Naive B cell (primary cell): ENCODE data around the gene FDPS. TPM values are rescaled to one million over a fixed set of nuclear protein-coding genes. Genes with fewer than 3 reads are reported as not detected.
"Not testable (repeated sequence)": the region's sequence is repeated elsewhere in the genome, so short reads cannot be mapped to it uniquely, and the experiment has no call there.

Experiments used
- ATAC-seq, 2 donors: fragments of 150-1000 bp; cut with Tn5 transposase; 2 replicates each; pipeline ENCODE4 v1.10.0; 2021; ENCODE audit warnings: low read depth in 2 of 2, mild to moderate bottlenecking in 2 of 2, moderate library complexity in 2 of 2
- DNase-seq: peaks from one replicate; pipeline ENCODE4 v3.0.0; 2022
- H3K27ac Mint-ChIP-seq, 6 donors: one replicate each; pipeline ENCODE4 v1.8.0; 2020 to 2022; ENCODE audit warnings: mild to moderate bottlenecking in 6 of 6, mixed read lengths in 6 of 6, moderate library complexity in 5 of 6, inconsistent platforms in 2 of 6
- H3K27me3 Mint-ChIP-seq, 3 donors: one replicate each; pipeline ENCODE4 v1.8.0; 2021 to 2022; ENCODE audit warnings: mixed read lengths in 3 of 3, mild to moderate bottlenecking in 1 of 3
- H3K36me3 Mint-ChIP-seq, 2 donors: one replicate each; pipeline ENCODE4 v1.8.0; 2020 to 2022; ENCODE audit warnings: mixed read lengths in 2 of 2, inconsistent platforms in 1 of 2, mild to moderate bottlenecking in 1 of 2
- H3K4me1 Mint-ChIP-seq, 3 donors: one replicate each; pipeline ENCODE4 v1.8.0; 2020 to 2022; ENCODE audit warnings: mixed read lengths in 3 of 3, inconsistent platforms in 1 of 3, mild to moderate bottlenecking in 1 of 3, moderate library complexity in 1 of 3
- H3K4me3 Mint-ChIP-seq, 8 donors: one replicate each; pipeline ENCODE4 v1.8.0; 2020 to 2022; ENCODE audit warnings: mild to moderate bottlenecking in 8 of 8, mixed read lengths in 8 of 8, moderate library complexity in 8 of 8, inconsistent platforms in 2 of 8
- H3K9me3 Mint-ChIP-seq, 7 donors: one replicate each; pipeline ENCODE4 v1.8.0; 2020 to 2022; ENCODE audit warnings: mixed read lengths in 7 of 7, mild to moderate bottlenecking in 5 of 7, inconsistent platforms in 2 of 7, moderate library complexity in 1 of 7
- polyA plus RNA-seq, 6 donors: library from polyadenylated mRNA; unstranded; fragments of 300-500 nt; fragmentation: Illumina TruSeq; gene quantifications; one replicate each; pipeline ENCODE4 v1.2.3, GENCODE V29; 2021; ENCODE audit warnings: low read depth in 6 of 6

FDPS gene
- polyA plus RNA-seq, 6 donors from 2014 or later = 99.4 to 187 (median 117) TPM

GRCh38 chr1:155324717-155325602, 16.3 kb downstream of the FDPS start:
- no peaks in the 10 kb centered on the region for H3K36me3 Mint-ChIP-seq
- H3K4me3 Mint-ChIP-seq = peak overlapping the region; percentile 80 to 94 (median 89)
- no peak for DNase-seq
- no peaks in the 10 kb centered on the region for H3K9me3 Mint-ChIP-seq
- peak overlapping the region in 3 of 6 donors; percentile 10 to 87 (median 77) for H3K27ac Mint-ChIP-seq
- H3K4me1 Mint-ChIP-seq = peaks cover 26 to 42% (median 36%) of the 10 kb centered on the region in 3 donors
- ATAC-seq = no peak
- H3K27me3 Mint-ChIP-seq = no peaks in the 10 kb centered on the region

- Mint-ChIP-seq H3K27ac (peak overlapping the region in 2 of 6 donors; percentile 21 to 35), H3K9me3 (no peaks in the 10 kb centered on the region), H3K36me3 (peaks cover 0 to 3% of the 10 kb centered on the region in 2 donors), H3K4me1 (peaks cover 21 to 36% (median 30%) of the 10 kb centered on the region in 3 donors), H3K27me3 (no peaks in the 10 kb centered on the region), H3K4me3 (peak overlapping the region; percentile 57 to 88 (median 80))
- no peak for DNase-seq
- ATAC-seq = no peak
Measured at GRCh38 chr1:155325603-155325893, 16.9 kb downstream of the FDPS start.

GRCh38 chr1:155326020-155326526, 17.4 kb downstream of the FDPS start:
- H3K9me3 Mint-ChIP-seq = no peaks in the 10 kb centered on the region
- H3K4me1 Mint-ChIP-seq = peaks cover 21 to 35% (median 25%) of the 10 kb centered on the region in 3 donors
- H3K36me3 Mint-ChIP-seq = peaks cover 0 to 8% of the 10 kb centered on the region in 2 donors
- H3K27ac Mint-ChIP-seq = peak overlapping the region in 3 of 6 donors; percentile 24 to 35 (median 27)
- DNase-seq = no peak
- H3K4me3 Mint-ChIP-seq = peak overlapping the region; percentile 55 to 87 (median 72)
- H3K27me3 Mint-ChIP-seq = no peaks in the 10 kb centered on the region
- ATAC-seq = no peak

- Mint-ChIP-seq H3K4me3 (peak overlapping the region in 4 of 8 donors; percentile 40 to 86 (median 63)), H3K4me1 (peaks cover 22 to 34% (median 24%) of the 10 kb centered on the region in 3 donors), H3K27me3 (no peaks in the 10 kb centered on the region), H3K27ac (peak overlapping the region in 1 of 6 donors; percentile 24), H3K9me3 (no peaks in the 10 kb centered on the region), H3K36me3 (peaks cover 0 to 11% of the 10 kb centered on the region in 2 donors)
- DNase-seq (no peak), ATAC-seq (no peak)
Measured at GRCh38 chr1:155326631-155327037, 18.0 kb downstream of the FDPS start.

- Mint-ChIP-seq H3K9me3 (no peaks in the 10 kb centered on the region), H3K36me3 (peaks cover 0 to 11% of the 10 kb centered on the region in 2 donors), H3K27ac (peak overlapping the region in 3 of 6 donors; percentile 7 to 38 (median 16)), H3K4me1 (peaks cover 14 to 25% (median 22%) of the 10 kb centered on the region in 3 donors), H3K4me3 (peak overlapping the region in 1 of 8 donors; percentile 80), H3K27me3 (no peaks in the 10 kb centered on the region)
- no peak for ATAC-seq
- no peak for DNase-seq
Measured at GRCh38 chr1:155327981-155328380, 19.3 kb downstream of the FDPS start.

- peak overlapping the region in 1 of 8 donors; percentile 27 for H3K4me3 Mint-ChIP-seq
Measured at GRCh38 chr1:155328856-155329255, 20.2 kb downstream of the FDPS start.

GRCh38 chr1:155329980-155330598, 21.4 kb downstream of the FDPS start:
- Mint-ChIP-seq H3K36me3 (peaks cover 3 to 11% of the 10 kb centered on the region in 2 donors), H3K27ac (peak overlapping the region in 3 of 6 donors; percentile 18 to 70 (median 47)), H3K4me1 (peaks cover 12 to 14% (median 14%) of the 10 kb centered on the region in 3 donors), H3K4me3 (no peak overlapping the region), H3K27me3 (no peaks in the 10 kb centered on the region), H3K9me3 (no peaks in the 10 kb centered on the region)
- ATAC-seq = no peak
- no peak for DNase-seq

More at GRCh38 chr1:155328856-155329255, 20.2 kb downstream of the FDPS start:
- peaks cover 0 to 11% of the 10 kb centered on the region in 2 donors for H3K36me3 Mint-ChIP-seq
- peaks cover 12 to 25% (median 22%) of the 10 kb centered on the region in 3 donors for H3K4me1 Mint-ChIP-seq
- not testable (repeated sequence) for ATAC-seq, H3K27me3 Mint-ChIP-seq, DNase-seq, H3K9me3 Mint-ChIP-seq
- peak overlapping the region in 1 of 6 donors; percentile 85 for H3K27ac Mint-ChIP-seq

GRCh38 chr1:155334962-155335361, 26.3 kb downstream of the FDPS start:
- peaks cover 9 to 41% of the 10 kb centered on the region in 2 donors for H3K36me3 Mint-ChIP-seq
- H3K27me3 Mint-ChIP-seq = no peaks in the 10 kb centered on the region

GRCh38 chr1:155339515-155340097, 30.9 kb downstream of the FDPS start:
- Mint-ChIP-seq H3K36me3 (peaks cover 25 to 55% of the 10 kb centered on the region in 2 donors), H3K27me3 (no peaks in the 10 kb centered on the region), H3K4me1 (peaks cover 0 to 4% (median 0%) of the 10 kb centered on the region in 3 donors), H3K9me3 (no peaks in the 10 kb centered on the region), H3K27ac (peak overlapping the region in 1 of 6 donors; percentile 82), H3K4me3 (no peak overlapping the region)
- DNase-seq (no peak), ATAC-seq (no peak)

More at GRCh38 chr1:155334962-155335361, 26.3 kb downstream of the FDPS start:
- H3K4me1 Mint-ChIP-seq = peaks cover 3 to 12% (median 8%) of the 10 kb centered on the region in 3 donors
- no peak overlapping the region for H3K27ac Mint-ChIP-seq
- DNase-seq = no peak
- ATAC-seq = no peak
- no peaks in the 10 kb centered on the region for H3K9me3 Mint-ChIP-seq
- H3K4me3 Mint-ChIP-seq = no peak overlapping the region

- H3K4me3 Mint-ChIP-seq = no peak overlapping the region
- DNase-seq = no peak
- no peaks in the 10 kb centered on the region for H3K9me3 Mint-ChIP-seq
- H3K27ac Mint-ChIP-seq = no peak overlapping the region
- no peaks in the 10 kb centered on the region for H3K27me3 Mint-ChIP-seq
- no peak for ATAC-seq
- H3K4me1 Mint-ChIP-seq = no peaks in the 10 kb centered on the region
- H3K36me3 Mint-ChIP-seq = peaks cover 28 to 60% of the 10 kb centered on the region in 2 donors
Measured at GRCh38 chr1:155342842-155343241, 34.2 kb downstream of the FDPS start.

- H3K36me3 Mint-ChIP-seq = peaks cover 14 to 17% of the 10 kb centered on the region in 2 donors
- no peaks in the 10 kb centered on the region for H3K4me1 Mint-ChIP-seq
- no peaks in the 10 kb centered on the region for H3K9me3 Mint-ChIP-seq
- ATAC-seq (no peak), DNase-seq (no peak)
- H3K27ac Mint-ChIP-seq = peak overlapping the region in 3 of 6 donors; percentile 32 to 68 (median 63)
- H3K4me3 Mint-ChIP-seq = no peak overlapping the region
- no peaks in the 10 kb centered on the region for H3K27me3 Mint-ChIP-seq
Measured at GRCh38 chr1:155352631-155353030, 44.0 kb downstream of the FDPS start.

GRCh38 chr1:155360051-155360450, 51.4 kb downstream of the FDPS start:
- Mint-ChIP-seq H3K9me3 (no peaks in the 10 kb centered on the region), H3K4me1 (no peaks in the 10 kb centered on the region), H3K36me3 (no peaks in the 10 kb centered on the region), H3K27me3 (no peaks in the 10 kb centered on the region), H3K4me3 (no peak overlapping the region), H3K27ac (no peak overlapping the region)
- no peak for DNase-seq
- ATAC-seq = no peak
